ENCODE measurements around the gene LLCFC1. TPM values are rescaled to one million over a fixed set of nuclear protein-coding genes. Genes with fewer than 3 reads are reported as not detected.

The LLCFC1 gene
- total and polyA plus RNA-seq, 12 donors = not detected

GRCh38 chr7:142942746-142943145 lies 3.5 kb downstream of the LLCFC1 start:
- WGBS, 4 donors = 81 to 90% (median 84%) methylated on average over 6 of the region's 6 CpGs
- H3K27ac ChIP-seq = no peak overlapping the region
- no peaks in the 10 kb centered on the region for H3K9me3 ChIP-seq (replicated peaks in 1 of 3)
- DNase-seq = no peak
- TF ChIP-seq CTCF (IDR thresholded peaks at IDR 0.05) (no peak), POLR2A (IDR thresholded peaks at IDR 0.05) (no peak)
- intact Hi-C loops (cut with DNase I) = no loop called here
- no peak overlapping the region for H3K4me3 ChIP-seq
- no peaks in the 10 kb centered on the region for H3K36me3 ChIP-seq (replicated peaks in 1 of 2)
- H3K4me1 ChIP-seq (replicated peaks in 1 of 2) = no peaks in the 10 kb centered on the region
- no peaks in the 10 kb centered on the region for H3K27me3 ChIP-seq

GRCh38 chr7:142943706-142944268 lies 4.5 kb downstream of the LLCFC1 start:
- TF ChIP-seq POLR2A (IDR thresholded peaks at IDR 0.05) (no peak), CTCF (IDR thresholded peaks at IDR 0.05) (no peak)
- H3K4me3 ChIP-seq = no peak overlapping the region
- intact Hi-C loops (cut with DNase I) = no loop called here
- no peaks in the 10 kb centered on the region for H3K36me3 ChIP-seq (replicated peaks in 1 of 2)
- H3K4me1 ChIP-seq (replicated peaks in 1 of 2) = no peaks in the 10 kb centered on the region
- no peak overlapping the region for H3K27ac ChIP-seq
- no peaks in the 10 kb centered on the region for H3K9me3 ChIP-seq (replicated peaks in 1 of 3)
- whole genome bisulfite sequencing, 4 donors = 72 to 82% (median 76%) methylated on average over 6 to 7 of the region's 7 CpGs
- DNase-seq = no peak
- H3K27me3 ChIP-seq = no peaks in the 10 kb centered on the region

- intact Hi-C loops (cut with DNase I) = no loop called here
These were observed 5.7 kb downstream of the LLCFC1 start for GRCh38 chr7:142945001-142945400.

GRCh38 chr7:142948603-142949002 lies 9.3 kb downstream of the LLCFC1 start:
- intact Hi-C loops (cut with DNase I) = no loop called here
- no peak overlapping the region for H3K27ac ChIP-seq
- H3K4me3 ChIP-seq = no peak overlapping the region
- no peaks in the 10 kb centered on the region for H3K36me3 ChIP-seq (replicated peaks in 1 of 2)
- DNase-seq = no peak
- no peak for TF ChIP-seq CTCF (IDR thresholded peaks at IDR 0.05)
- TF ChIP-seq POLR2A (IDR thresholded peaks at IDR 0.05) = no peak
- H3K9me3 ChIP-seq (replicated peaks in 1 of 3) = no peaks in the 10 kb centered on the region
- H3K4me1 ChIP-seq (replicated peaks in 1 of 2) = no peaks in the 10 kb centered on the region
- WGBS, 4 donors = 89 to 94% (median 91%) methylated on average over 2 to 4 of the region's 4 CpGs
- no peaks in the 10 kb centered on the region for H3K27me3 ChIP-seq

More at GRCh38 chr7:142945001-142945400, 5.7 kb downstream of the LLCFC1 start:
- Histone ChIP-seq H3K27me3 (no peaks in the 10 kb centered on the region), H3K4me1 (replicated peaks in 1 of 2) (no peaks in the 10 kb centered on the region), H3K9me3 (replicated peaks in 1 of 3) (no peaks in the 10 kb centered on the region), H3K4me3 (no peak overlapping the region), H3K27ac (no peak overlapping the region), H3K36me3 (replicated peaks in 1 of 2) (no peaks in the 10 kb centered on the region)
- WGBS, 4 donors = 59 to 66% (median 64%) methylated on average over 3 of the region's 3 CpGs
- TF ChIP-seq CTCF (IDR thresholded peaks at IDR 0.05) (no peak), POLR2A (IDR thresholded peaks at IDR 0.05) (no peak)
- no peak for DNase-seq

All from adrenal gland (tissue), 12 donors.